Hepatocyte (in vitro differentiated cells): ENCODE measurements around the gene SCAMP5. TPM values are rescaled to one million over a fixed set of nuclear protein-coding genes. Genes with fewer than 3 reads are reported as not detected.

Source experiments
- DNase-seq: peaks from one replicate; pipeline ENCODE4 v3.0.0-alpha.2; 2016; ENCODE audit warnings: low spot score
- H2AFZ ChIP-seq: fragments of 200-600 bp; sonication (generic); 2 replicates; pipeline ENCODE4 v1.6.0; 2016; ENCODE audit warnings: antibody characterized with exemption, mild to moderate bottlenecking
- H3K27ac ChIP-seq: fragments of 200-600 bp; sonication (generic); 2 replicates; pipeline ENCODE4 v1.5.1; 2016; ENCODE audit warnings: mild to moderate bottlenecking
- H3K27me3 ChIP-seq: fragments of 200-600 bp; sonication (generic); 2 replicates; pipeline ENCODE4 v1.6.1; 2016
- H3K36me3 ChIP-seq: fragments of 200-600 bp; sonication (generic); replicated peaks from 2 replicates; pipeline ENCODE4 v1.5.1; 2016; ENCODE audit warnings: low read depth; ENCODE audit not compliant: insufficient read depth
- H3K4me1 ChIP-seq: fragments of 200-600 bp; sonication (generic); 2 replicates; pipeline ENCODE4 v1.5.1; 2016; ENCODE audit warnings: mild to moderate bottlenecking, moderate library complexity; ENCODE audit not compliant: insufficient read depth
- H3K4me2 ChIP-seq: fragments of 200-600 bp; sonication (generic); 2 replicates; pipeline ENCODE4 v1.6.0; 2016
- H3K4me3 ChIP-seq: fragments of 200-600 bp; sonication (generic); 2 replicates; pipeline ENCODE4 v1.5.1; 2016; ENCODE audit warnings: mild to moderate bottlenecking
- H3K79me2 ChIP-seq: fragments of 200-600 bp; sonication (generic); 2 replicates; pipeline ENCODE4 v1.6.0; 2017; ENCODE audit warnings: mild to moderate bottlenecking
- H3K9me2 ChIP-seq: fragments of 200-600 bp; sonication (generic); replicated peaks from 2 replicates; pipeline ENCODE4 v1.6.0; 2017; ENCODE audit warnings: mild to moderate bottlenecking; ENCODE audit not compliant: insufficient read depth
- H3K9me3 ChIP-seq: fragments of 200-600 bp; sonication (generic); 2 replicates; pipeline ENCODE4 v1.5.1; 2016; ENCODE audit warnings: low read depth, mild to moderate bottlenecking
- H4K20me1 ChIP-seq: fragments of 200-600 bp; sonication (generic); 2 replicates; pipeline ENCODE4 v1.6.0; 2016; ENCODE audit warnings: mild to moderate bottlenecking; ENCODE audit not compliant: insufficient read depth, poor library complexity, severe bottlenecking
- CTCF ChIP-seq: fragments of 200-600 bp; sonication (generic); IDR thresholded peaks from 2 replicates; pipeline ENCODE4 v1.5.1; 2016; ENCODE audit warnings: antibody characterized with exemption, mild to moderate bottlenecking; ENCODE audit not compliant: poor library complexity
- EZH2 ChIP-seq: fragments of 200-600 bp; sonication (generic); IDR thresholded peaks from 2 replicates; pipeline ENCODE4 v1.6.1; 2016; ENCODE audit warnings: antibody characterized with exemption, mild to moderate bottlenecking, borderline replicate concordance
- EZH2phosphoT487 ChIP-seq: fragments of 200-600 bp; sonication (generic); IDR thresholded peaks from one replicate; pipeline ENCODE4 v1.6.1; 2018; ENCODE audit warnings: antibody characterized with exemption, mild to moderate bottlenecking, low read depth, moderate library complexity; ENCODE audit not compliant: unreplicated experiment, severe bottlenecking
- WGBS: methylation state at CpG from one replicate; pipeline ENCODE4 v1.1.6; 2016; ENCODE audit warnings: low lambda C conversion rate; ENCODE audit errors: missing lambda C conversion rate; 5-methylcytosine and 5-hydroxymethylcytosine counted together
- polyA plus RNA-seq: library from polyadenylated mRNA; unstranded; fragments of >200 nt; fragmentation: Nextera tagmentation; extraction: Ambion mirVana; gene quantifications from 2 replicates; pipeline ENCODE4 v1.2.1, GENCODE V29; 2016
- total RNA-seq: library from RNA; depleted of rRNA; stranded (reverse); fragments of >200 nt; gene quantifications from 2 replicates; pipeline ENCODE4 v1.2.3, GENCODE V29; 2014

SCAMP5 gene
- total and polyA plus RNA-seq, 2 experiments from 2014 or later: 10.6 to 18.8 TPM

GRCh38 chr15:75007216-75007615, 11.9 kb downstream of the SCAMP5 start:
- H3K4me3 ChIP-seq: no peak overlapping the region
- H4K20me1 ChIP-seq: no peaks in the 10 kb centered on the region
- DNase-seq: no peak
- H3K79me2 ChIP-seq: no peaks in the 10 kb centered on the region
- H3K27ac ChIP-seq: no peak overlapping the region
- H2AFZ ChIP-seq: no peak overlapping the region
- no peak for TF ChIP-seq EZH2
- TF ChIP-seq EZH2phosphoT487: no peak
- no peak for TF ChIP-seq CTCF
- H3K9me3 ChIP-seq: no peaks in the 10 kb centered on the region
- H3K9me2 ChIP-seq: no peaks in the 10 kb centered on the region
- no peaks in the 10 kb centered on the region for H3K27me3 ChIP-seq
- 93% methylated on average over 13 of the region's 13 CpGs for WGBS
- H3K4me2 ChIP-seq: no peak overlapping the region
- no peaks in the 10 kb centered on the region for H3K4me1 ChIP-seq
- no peaks in the 10 kb centered on the region for H3K36me3 ChIP-seq

GRCh38 chr15:75008221-75008625, 12.9 kb downstream of the SCAMP5 start:
- H3K36me3 ChIP-seq: no peaks in the 10 kb centered on the region
- H3K4me2 ChIP-seq: no peak overlapping the region
- no peaks in the 10 kb centered on the region for H3K79me2 ChIP-seq
- TF ChIP-seq EZH2: no peak
- TF ChIP-seq EZH2phosphoT487: no peak
- TF ChIP-seq CTCF: no peak
- no peaks in the 10 kb centered on the region for H3K27me3 ChIP-seq
- H3K4me3 ChIP-seq: no peak overlapping the region
- no peaks in the 10 kb centered on the region for H3K9me2 ChIP-seq
- H2AFZ ChIP-seq: no peak overlapping the region
- H3K9me3 ChIP-seq: no peaks in the 10 kb centered on the region
- no peak overlapping the region for H3K27ac ChIP-seq
- WGBS: 90% methylated on average over 5 of the region's 5 CpGs
- H4K20me1 ChIP-seq: no peaks in the 10 kb centered on the region
- DNase-seq: no peak
- H3K4me1 ChIP-seq: no peaks in the 10 kb centered on the region

- no peak for TF ChIP-seq EZH2phosphoT487
- no peak for DNase-seq
- no peaks in the 10 kb centered on the region for H3K27me3 ChIP-seq
- no peak overlapping the region for H3K4me2 ChIP-seq
- no peak overlapping the region for H3K27ac ChIP-seq
- no peaks in the 10 kb centered on the region for H3K9me3 ChIP-seq
- no peaks in the 10 kb centered on the region for H4K20me1 ChIP-seq
- H3K36me3 ChIP-seq: no peaks in the 10 kb centered on the region
- H3K4me1 ChIP-seq: no peaks in the 10 kb centered on the region
- no peak overlapping the region for H2AFZ ChIP-seq
- no peaks in the 10 kb centered on the region for H3K9me2 ChIP-seq
- H3K4me3 ChIP-seq: no peak overlapping the region
- WGBS: 94% methylated on average over 6 of the region's 6 CpGs
- no peaks in the 10 kb centered on the region for H3K79me2 ChIP-seq
Observed at GRCh38 chr15:75008629-75009326, 13.4 kb downstream of the SCAMP5 start.

- WGBS: 98% methylated on average over 15 of the region's 15 CpGs
- Histone ChIP-seq H2AFZ (no peak overlapping the region), H3K27ac (no peak overlapping the region), H3K79me2 (no peaks in the 10 kb centered on the region), H3K27me3 (no peaks in the 10 kb centered on the region), H3K4me2 (no peak overlapping the region), H3K4me1 (no peaks in the 10 kb centered on the region), H3K9me3 (no peaks in the 10 kb centered on the region), H4K20me1 (no peaks in the 10 kb centered on the region), H3K36me3 (no peaks in the 10 kb centered on the region), H3K4me3 (no peak overlapping the region), H3K9me2 (no peaks in the 10 kb centered on the region)
- DNase-seq: no peak
- TF ChIP-seq EZH2phosphoT487 (no peak), EZH2 (no peak), CTCF (no peak)
Observed at GRCh38 chr15:75016431-75016830, 21.1 kb downstream of the SCAMP5 start.
